GM21381 (cell line): Measurements from ENCODE around the gene SP6.
A peak's percentile ranks its signal among the peaks of the same experiment; 100 is the strongest.

Source experiments
- ATAC-seq: cut with Tn5 transposase; IDR thresholded peaks from one replicate; pipeline ENCODE4 v1.9.1; 2021; ENCODE audit warnings: mild to moderate bottlenecking, moderate library complexity; ENCODE audit not compliant: unreplicated experiment

SP6 gene

GRCh38 chr17:47857551-47858455 is 6.8 kb upstream of the SP6 start:
- ATAC-seq, result no peak

GRCh38 chr17:47856830-47857229 is 5.9 kb upstream of the SP6 start:
- ATAC-seq, result no peak

GRCh38 chr17:47855737-47856136 is 4.8 kb upstream of the SP6 start:
- no peak for ATAC-seq

- ATAC-seq, result no peak
Measured at GRCh38 chr17:47853616-47854015, 2.7 kb upstream of the SP6 start.

- ATAC-seq, result no peak
Measured at GRCh38 chr17:47852113-47852949, 1.4 kb upstream of the SP6 start.

GRCh38 chr17:47851764-47852112 is 775 bp upstream of the SP6 start:
- ATAC-seq, result no peak

- no peak for ATAC-seq
Measured at GRCh38 chr17:47850373-47850691, 631 bp downstream of the SP6 start.

- ATAC-seq, result no peak
Measured at GRCh38 chr17:47848198-47848513, 2.8 kb downstream of the SP6 start.

- no peak for ATAC-seq
Measured at GRCh38 chr17:47847341-47848197, 3.4 kb downstream of the SP6 start.

GRCh38 chr17:47846716-47847340 is 4.1 kb downstream of the SP6 start:
- no peak for ATAC-seq

GRCh38 chr17:47845716-47846075 is 5.3 kb downstream of the SP6 start:
- ATAC-seq, result no peak

- no peak for ATAC-seq
Measured at GRCh38 chr17:47844814-47845715, 5.9 kb downstream of the SP6 start.

- no peak for ATAC-seq
Measured at GRCh38 chr17:47844227-47844626, 6.7 kb downstream of the SP6 start.

- no peak for ATAC-seq
Measured at GRCh38 chr17:47843391-47843730, 7.6 kb downstream of the SP6 start.

- no peak for ATAC-seq
Measured at GRCh38 chr17:47841488-47842291, 9.3 kb downstream of the SP6 start.

- peak; percentile 82 for ATAC-seq
Measured at GRCh38 chr17:47840742-47841487, 10.0 kb downstream of the SP6 start, which contains the start of gene SCRN2. Gene SCRN2 (minus strand): TSS chr17:47841273. CDS start chr17:47840843, 430 bp downstream.

GRCh38 chr17:47840001-47840741 is 10.8 kb downstream of the SP6 start:
- no peak for ATAC-seq

GRCh38 chr17:47839071-47839470 is 11.9 kb downstream of the SP6 start:
- ATAC-seq, result no peak
